ENCODE results near the gene MYB. TPM values are rescaled to one million over a fixed set of nuclear protein-coding genes. Genes with fewer than 3 reads are reported as not detected.
"Not testable (repeated sequence)": the region's sequence is repeated elsewhere in the genome, so short reads cannot be mapped to it uniquely, and the experiment has no call there.

Gene MYB
- total RNA-seq, 2 donors from 2014 or later, result 5.3 to 5.4 TPM

- Mint-ChIP-seq H3K36me3 (ENCODE audit: low read depth) (no peaks in the 10 kb centered on the region), H3K27ac (no peak overlapping the region), H3K27me3 (ENCODE audit: insufficient read depth) (no peaks in the 10 kb centered on the region), H3K9me3 (no peaks in the 10 kb centered on the region), H3K4me1 (no peaks in the 10 kb centered on the region), H3K4me3 (no peak overlapping the region)
- Histone ChIP-seq H3K27ac (ENCODE audit: low read depth, low read length) (no peak overlapping the region), H3K36me3 (ENCODE audit: control insufficient read depth, insufficient read depth, low read length) (no peaks in the 10 kb centered on the region), H3K4me1 (ENCODE audit: control insufficient read depth, insufficient read depth, low read length) (no peaks in the 10 kb centered on the region), H3K9ac (ENCODE audit: extremely low read depth, low read length, poor library complexity, severe bottlenecking) (no peak overlapping the region), H3K27me3 (ENCODE audit: control insufficient read depth, insufficient read depth, low read length, poor library complexity, severe bottlenecking) (no peaks in the 10 kb centered on the region), H3K9me3 (ENCODE audit: control insufficient read depth, low read length) (no peaks in the 10 kb centered on the region), H3K4me3 (ENCODE audit: low read length) (no peak overlapping the region)
- WGBS, 2 experiments (ENCODE audit: insufficient coverage in 1 of 2, insufficient read length in 1 of 2), result 37 to 52% methylated on average over 6 to 10 of the region's 10 CpGs
- peak; percentile 96 for TF ChIP-seq CTCF (conservative IDR thresholded peaks at IDR 0.05)
- DNase-seq, result peak; percentile 94
Observed at GRCh38 chr6:135162678-135163439, 18.2 kb upstream of the MYB start.

DNA sequence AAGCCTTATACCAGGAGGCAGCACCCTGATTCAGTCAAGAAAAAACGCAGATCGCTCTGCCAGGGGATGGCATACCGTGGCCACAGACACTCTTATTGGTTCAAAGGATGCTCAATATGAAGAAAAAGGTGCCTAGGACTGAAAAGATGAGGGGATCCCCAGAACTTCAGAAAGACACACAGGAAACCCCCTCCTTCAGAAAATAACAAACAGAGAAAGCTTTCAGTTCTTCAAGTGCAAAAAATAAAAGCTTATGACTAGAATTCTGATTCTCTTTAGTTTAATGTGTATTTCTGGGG, 17.7 kb upstream of the MYB start:
- Histone ChIP-seq H3K4me1 (ENCODE audit: control insufficient read depth, insufficient read depth, low read length) (no peaks in the 10 kb centered on the region), H3K36me3 (ENCODE audit: control insufficient read depth, insufficient read depth, low read length) (no peaks in the 10 kb centered on the region), H3K9me3 (ENCODE audit: control insufficient read depth, low read length) (no peaks in the 10 kb centered on the region), H3K9ac (ENCODE audit: extremely low read depth, low read length, poor library complexity, severe bottlenecking) (no peak overlapping the region), H3K27ac (ENCODE audit: low read depth, low read length) (no peak overlapping the region), H3K4me3 (ENCODE audit: low read length) (no peak overlapping the region), H3K27me3 (ENCODE audit: control insufficient read depth, insufficient read depth, low read length, poor library complexity, severe bottlenecking) (no peaks in the 10 kb centered on the region)
- WGBS, 2 experiments (ENCODE audit: insufficient coverage in 1 of 2, insufficient read length in 1 of 2), result 85 to 100% methylated on average over 3 of the region's 3 CpGs
- Mint-ChIP-seq H3K36me3 (ENCODE audit: low read depth) (no peaks in the 10 kb centered on the region), H3K27me3 (ENCODE audit: insufficient read depth) (no peaks in the 10 kb centered on the region), H3K4me3 (no peak overlapping the region), H3K27ac (no peak overlapping the region), H3K4me1 (no peaks in the 10 kb centered on the region), H3K9me3 (no peaks in the 10 kb centered on the region)
- TF ChIP-seq CTCF (conservative IDR thresholded peaks at IDR 0.05), result no peak
- DNase-seq, result no peak

GRCh38 chr6:135164387-135164786, 16.7 kb upstream of the MYB start:
- not testable (repeated sequence) for H3K27ac Mint-ChIP-seq; H3K9me3 Mint-ChIP-seq; H3K36me3 ChIP-seq (ENCODE audit: control insufficient read depth, insufficient read depth, low read length); H3K27me3 Mint-ChIP-seq (ENCODE audit: insufficient read depth); H3K9ac ChIP-seq (ENCODE audit: extremely low read depth, low read length, poor library complexity, severe bottlenecking); DNase-seq; H3K27ac ChIP-seq (ENCODE audit: low read depth, low read length); H3K4me1 ChIP-seq (ENCODE audit: control insufficient read depth, insufficient read depth, low read length); H3K4me3 Mint-ChIP-seq; H3K9me3 ChIP-seq (ENCODE audit: control insufficient read depth, low read length); H3K4me3 ChIP-seq (ENCODE audit: low read length); H3K36me3 Mint-ChIP-seq (ENCODE audit: low read depth); H3K27me3 ChIP-seq (ENCODE audit: control insufficient read depth, insufficient read depth, low read length, poor library complexity, severe bottlenecking); H3K4me1 Mint-ChIP-seq
- WGBS, 2 experiments (ENCODE audit: insufficient coverage in 1 of 2, insufficient read length in 1 of 2), result 95 to 97% methylated on average over 4 to 6 of the region's 6 CpGs

- no peak for DNase-seq
- WGBS, 2 experiments (ENCODE audit: insufficient coverage in 1 of 2, insufficient read length in 1 of 2), result 87 to 90% methylated on average over 2 of the region's 2 CpGs
- Histone ChIP-seq H3K9me3 (ENCODE audit: control insufficient read depth, low read length) (no peaks in the 10 kb centered on the region), H3K27me3 (ENCODE audit: control insufficient read depth, insufficient read depth, low read length, poor library complexity, severe bottlenecking) (no peaks in the 10 kb centered on the region), H3K9ac (ENCODE audit: extremely low read depth, low read length, poor library complexity, severe bottlenecking) (no peak overlapping the region), H3K4me3 (ENCODE audit: low read length) (no peak overlapping the region), H3K27ac (ENCODE audit: low read depth, low read length) (no peak overlapping the region), H3K4me1 (ENCODE audit: control insufficient read depth, insufficient read depth, low read length) (no peaks in the 10 kb centered on the region), H3K36me3 (ENCODE audit: control insufficient read depth, insufficient read depth, low read length) (no peaks in the 10 kb centered on the region)
- Mint-ChIP-seq H3K4me3 (no peak overlapping the region), H3K4me1 (no peaks in the 10 kb centered on the region), H3K27me3 (ENCODE audit: insufficient read depth) (no peaks in the 10 kb centered on the region), H3K9me3 (no peaks in the 10 kb centered on the region), H3K27ac (no peak overlapping the region), H3K36me3 (ENCODE audit: low read depth) (no peaks in the 10 kb centered on the region)
- TF ChIP-seq CTCF (conservative IDR thresholded peaks at IDR 0.05), result no peak
Observed at GRCh38 chr6:135165031-135165430, 16.1 kb upstream of the MYB start.

Measured in endodermal cell (in vitro differentiated cells).